DND-41 (cell line): ENCODE data around the gene SUCO.

Experiments
- ATAC-seq: fragments of 200-7000 bp; cut with Tn5 transposase; 3 replicates; pipeline ENCODE4 v1.9.1; 2021; ENCODE audit warnings: low read depth; ENCODE audit not compliant: insufficient read depth
- DNase-seq: peaks from one replicate; pipeline ENCODE4 v3.0.0-alpha.2; 2020
- H2AFZ ChIP-seq: 2 replicates; pipeline ENCODE4 v1.6.0; 2012; ENCODE audit warnings: low read depth, low read length
- H3K27ac ChIP-seq: 2 replicates; pipeline ENCODE4 v1.5.1; 2012; ENCODE audit warnings: low read length, inconsistent platforms
- H3K27me3 ChIP-seq: fragments of 200-600 bp; sonication (generic); 2 replicates; pipeline ENCODE4 v1.6.0; 2012; ENCODE audit warnings: low read length, mild to moderate bottlenecking, inconsistent platforms; ENCODE audit not compliant: insufficient read depth, poor library complexity
- H3K36me3 ChIP-seq: 2 replicates; pipeline ENCODE4 v1.5.1; 2012; ENCODE audit warnings: low read length, inconsistent platforms; ENCODE audit not compliant: insufficient read depth
- H3K4me1 ChIP-seq: 2 replicates; pipeline ENCODE4 v1.5.1; 2012; ENCODE audit warnings: mild to moderate bottlenecking, low read length; ENCODE audit not compliant: insufficient read depth
- H3K4me2 ChIP-seq: 2 replicates; pipeline ENCODE4 v1.6.0; 2012; ENCODE audit warnings: mild to moderate bottlenecking, moderate library complexity, low read length, inconsistent platforms; ENCODE audit not compliant: insufficient read depth
- H3K4me3 ChIP-seq, 2 experiments: fragments of 200-600 bp in 1 of 2; shearing (Covaris generic) in 1 of 2; 2 replicates each; pipeline ENCODE4 v1.5.1; 2012 to 2016; ENCODE audit warnings: inconsistent platforms in 2 of 2, low read length in 2 of 2, mild to moderate bottlenecking in 2 of 2, low read depth in 1 of 2, moderate library complexity in 1 of 2
- H3K79me2 ChIP-seq: 2 replicates; pipeline ENCODE4 v1.6.0; 2012; ENCODE audit warnings: low read length, inconsistent platforms; ENCODE audit not compliant: insufficient read depth
- H3K9ac ChIP-seq: 2 replicates; pipeline ENCODE4 v1.6.0; 2012; ENCODE audit warnings: low read depth, mild to moderate bottlenecking, inconsistent platforms, low read length, moderate library complexity
- H3K9me3 ChIP-seq: 2 replicates; pipeline ENCODE4 v1.5.1; 2012; ENCODE audit warnings: low read length, moderate library complexity, mild to moderate bottlenecking, inconsistent platforms; ENCODE audit not compliant: insufficient read depth, severe bottlenecking
- H4K20me1 ChIP-seq: 2 replicates; pipeline ENCODE4 v1.6.0; 2012; ENCODE audit warnings: low read length; ENCODE audit not compliant: insufficient read depth
- EZH2 ChIP-seq: IDR thresholded peaks from 3 replicates; pipeline ENCODE4 v1.6.1; 2012; ENCODE audit warnings: borderline replicate concordance, low read depth, mild to moderate bottlenecking, moderate library complexity, low read length, inconsistent platforms; ENCODE audit not compliant: severe bottlenecking
- TF ChIP-seq, protein P1 (sequence below): IDR thresholded peaks from 2 replicates; pipeline ENCODE4 v1.5.1; 2012; ENCODE audit warnings: borderline replicate concordance, low read length, moderate library complexity, mild to moderate bottlenecking; ENCODE audit not compliant: poor library complexity, severe bottlenecking; ENCODE audit errors: extremely low read depth

SUCO gene

DNA sequence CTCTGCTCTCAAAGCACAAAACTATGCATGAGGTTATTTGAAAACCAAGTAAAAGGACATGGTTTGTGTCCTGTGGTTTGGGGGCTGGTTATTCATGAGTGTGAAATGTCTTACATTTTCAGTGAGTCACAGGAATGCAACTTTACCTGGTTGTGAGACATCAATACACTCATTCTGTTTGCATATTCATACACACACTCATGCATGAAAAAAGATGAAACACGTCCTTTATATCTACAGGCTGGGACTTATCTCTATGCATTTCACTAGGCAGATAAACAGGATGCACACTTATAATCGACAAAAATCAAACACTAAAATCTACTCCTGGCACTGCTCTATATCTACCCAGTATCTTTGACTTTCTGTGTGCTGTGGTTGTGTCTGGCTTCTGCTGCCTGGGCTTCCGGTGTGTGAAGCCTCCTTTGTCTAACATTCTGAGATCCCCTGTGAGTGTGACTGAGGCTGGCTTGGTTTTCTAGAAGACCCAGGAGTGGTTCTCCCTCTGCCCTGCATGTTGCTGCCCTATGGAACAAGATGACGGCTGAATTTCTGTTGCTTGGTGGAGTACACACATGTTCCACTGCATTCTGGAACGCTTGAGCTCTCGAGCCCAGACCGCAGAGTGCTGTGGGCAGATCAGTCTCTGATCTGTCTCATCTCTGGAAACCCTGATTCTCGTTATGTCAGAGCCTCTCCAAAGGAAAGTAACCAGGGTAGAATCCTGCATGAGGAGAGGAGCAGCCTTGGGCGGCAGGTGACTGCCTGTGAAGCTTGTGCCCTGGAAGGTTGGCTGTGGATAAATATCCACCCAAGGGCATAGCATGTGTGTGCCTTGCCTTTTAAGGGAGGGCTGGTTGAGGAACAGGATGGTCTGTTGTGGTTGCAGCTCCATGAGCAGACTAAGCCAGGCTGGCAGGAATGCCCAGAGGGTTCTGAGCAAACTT lies 106.2 kb downstream of the SUCO start:
- peak; percentile 79 for DNase-seq
- peak overlapping the region; percentile 39 for H3K9ac ChIP-seq

DNA sequence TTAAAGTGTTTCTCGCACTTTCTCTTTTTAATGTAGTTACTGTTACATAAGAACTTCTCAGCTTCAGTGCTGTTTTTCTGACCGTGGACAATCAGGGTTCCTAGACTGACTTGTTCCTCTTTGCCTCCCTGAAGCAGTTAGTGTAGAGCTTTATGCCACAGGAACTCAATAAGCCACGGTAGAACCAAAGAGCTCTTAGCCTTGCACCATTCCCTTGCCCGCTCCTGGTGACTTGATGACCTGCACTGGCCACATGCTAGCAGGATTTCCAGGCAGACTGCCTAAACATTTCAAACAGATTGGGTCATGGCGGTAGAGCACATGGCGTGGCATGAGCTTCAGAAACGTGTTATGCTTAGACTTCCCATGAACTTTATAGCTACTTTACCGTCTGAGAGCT lies 107.2 kb downstream of the SUCO start:
- ATAC-seq (no peak), DNase-seq (no peak)
- H3K4me1 ChIP-seq = peaks cover 61% of the 10 kb centered on the region
- H3K9ac ChIP-seq = no peak overlapping the region
- H2AFZ ChIP-seq = no peak overlapping the region
- no peaks in the 10 kb centered on the region for H3K79me2 ChIP-seq
- no peak for TF ChIP-seq EZH2
- TF ChIP-seq, protein P1, sequence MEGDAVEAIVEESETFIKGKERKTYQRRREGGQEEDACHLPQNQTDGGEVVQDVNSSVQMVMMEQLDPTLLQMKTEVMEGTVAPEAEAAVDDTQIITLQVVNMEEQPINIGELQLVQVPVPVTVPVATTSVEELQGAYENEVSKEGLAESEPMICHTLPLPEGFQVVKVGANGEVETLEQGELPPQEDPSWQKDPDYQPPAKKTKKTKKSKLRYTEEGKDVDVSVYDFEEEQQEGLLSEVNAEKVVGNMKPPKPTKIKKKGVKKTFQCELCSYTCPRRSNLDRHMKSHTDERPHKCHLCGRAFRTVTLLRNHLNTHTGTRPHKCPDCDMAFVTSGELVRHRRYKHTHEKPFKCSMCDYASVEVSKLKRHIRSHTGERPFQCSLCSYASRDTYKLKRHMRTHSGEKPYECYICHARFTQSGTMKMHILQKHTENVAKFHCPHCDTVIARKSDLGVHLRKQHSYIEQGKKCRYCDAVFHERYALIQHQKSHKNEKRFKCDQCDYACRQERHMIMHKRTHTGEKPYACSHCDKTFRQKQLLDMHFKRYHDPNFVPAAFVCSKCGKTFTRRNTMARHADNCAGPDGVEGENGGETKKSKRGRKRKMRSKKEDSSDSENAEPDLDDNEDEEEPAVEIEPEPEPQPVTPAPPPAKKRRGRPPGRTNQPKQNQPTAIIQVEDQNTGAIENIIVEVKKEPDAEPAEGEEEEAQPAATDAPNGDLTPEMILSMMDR = no peak
- H4K20me1 ChIP-seq = no peaks in the 10 kb centered on the region
- peak overlapping the region; percentile 74; the same call in 1 of the 2 replicates for H3K4me2 ChIP-seq
- no peak overlapping the region; the same call in 1 of the 2 replicates for H3K27ac ChIP-seq
- H3K27me3 ChIP-seq = no peaks in the 10 kb centered on the region
- H3K4me3 ChIP-seq = no peak overlapping the region
- H3K9me3 ChIP-seq = no peaks in the 10 kb centered on the region
- H3K36me3 ChIP-seq = no peaks in the 10 kb centered on the region

More for the DNA sequence above, 106.2 kb downstream of the SUCO start:
- Histone ChIP-seq H3K36me3 (no peaks in the 10 kb centered on the region), H4K20me1 (no peaks in the 10 kb centered on the region), H2AFZ (peak overlapping the region; percentile 52), H3K4me1 (peaks cover 51% of the 10 kb centered on the region), H3K79me2 (no peaks in the 10 kb centered on the region), H3K27me3 (no peaks in the 10 kb centered on the region), H3K9me3 (no peaks in the 10 kb centered on the region), H3K4me3 (peak overlapping the region in 1 of 2 experiments; percentile 42; a peak in 2 of 4 replicates), H3K4me2 (peak overlapping the region; percentile 74), H3K27ac (peak overlapping the region; percentile 86)
- peak; percentile 83 for ATAC-seq
- no peak for TF ChIP-seq EZH2
- TF ChIP-seq, protein P1 = no peak

DNA sequence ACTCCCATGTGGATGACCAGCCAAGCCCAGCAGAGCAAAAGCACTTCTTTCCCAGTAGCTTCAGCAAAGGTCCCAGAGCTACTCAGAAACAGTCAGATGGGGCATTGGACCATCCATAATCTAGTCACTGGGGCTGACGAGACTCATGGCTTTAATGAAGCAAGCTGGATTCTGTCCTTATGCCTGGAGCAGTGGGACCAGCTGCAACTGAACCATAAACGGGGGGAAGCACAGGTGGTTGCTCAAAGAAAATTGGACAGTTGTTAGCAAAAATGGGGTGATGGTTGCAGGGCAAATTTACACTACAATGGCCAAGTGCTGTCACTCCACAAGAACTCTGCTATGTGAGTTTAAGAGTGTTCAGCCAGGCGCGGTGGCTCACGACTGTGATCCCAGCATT lies 108.5 kb downstream of the SUCO start:
- no peak overlapping the region for H3K4me2 ChIP-seq
- no peaks in the 10 kb centered on the region for H4K20me1 ChIP-seq
- peaks cover 65% of the 10 kb centered on the region for H3K4me1 ChIP-seq
- no peak for DNase-seq
- no peaks in the 10 kb centered on the region for H3K36me3 ChIP-seq
- no peak overlapping the region for H2AFZ ChIP-seq
- no peaks in the 10 kb centered on the region for H3K9me3 ChIP-seq
- H3K27me3 ChIP-seq = no peaks in the 10 kb centered on the region
- no peak for TF ChIP-seq EZH2
- TF ChIP-seq, protein P1 = no peak
- no peak overlapping the region for H3K9ac ChIP-seq
- no peaks in the 10 kb centered on the region for H3K79me2 ChIP-seq
- no peak for ATAC-seq
- no peak overlapping the region for H3K4me3 ChIP-seq
- H3K27ac ChIP-seq = no peak overlapping the region
